Fibroblast of skin of right quadriceps (primary cell): ENCODE data around the gene TTC19.
"Not testable (repeated sequence)": the region's sequence is repeated elsewhere in the genome, so short reads cannot be mapped to it uniquely, and the experiment has no call there.

Experiments
- DNase-seq: peaks from one replicate; pipeline ENCODE4 v3.0.0-alpha.2; 2013

Gene TTC19

GRCh38 chr17:15973016-15973415 is 26.6 kb upstream of the TTC19 start:
- no peak for DNase-seq

- no peak for DNase-seq
Measured at GRCh38 chr17:15973834-15974233, 25.8 kb upstream of the TTC19 start.

GRCh38 chr17:15977894-15978293 is 21.7 kb upstream of the TTC19 start:
- DNase-seq, result no peak

- no peak for DNase-seq
Measured at GRCh38 chr17:15978606-15979005, 21.0 kb upstream of the TTC19 start.

GRCh38 chr17:15979013-15979412 is 20.6 kb upstream of the TTC19 start:
- not testable (repeated sequence) for DNase-seq

- DNase-seq, result no peak
Measured at GRCh38 chr17:15981208-15981607, 18.4 kb upstream of the TTC19 start.

- DNase-seq, result peak; percentile 60
Measured at GRCh38 chr17:15981646-15982580, 17.7 kb upstream of the TTC19 start.

GRCh38 chr17:15996322-15996721 is 3.3 kb upstream of the TTC19 start:
- DNase-seq, result no peak

- no peak for DNase-seq
Measured at GRCh38 chr17:15998031-15998562, 1.5 kb upstream of the TTC19 start.

GRCh38 chr17:15999974-16000827 is 577 bp downstream of the TTC19 start:
- DNase-seq, result peak; percentile 25

GRCh38 chr17:16001226-16001897 is 1.7 kb downstream of the TTC19 start:
- DNase-seq, result no peak

- no peak for DNase-seq
Measured at GRCh38 chr17:16002708-16003260, 3.2 kb downstream of the TTC19 start.

- DNase-seq, result no peak
Measured at GRCh38 chr17:16003841-16004240, 4.2 kb downstream of the TTC19 start.

GRCh38 chr17:16005636-16006035 is 6.0 kb downstream of the TTC19 start:
- no peak for DNase-seq

GRCh38 chr17:16007439-16007838 is 7.8 kb downstream of the TTC19 start:
- no peak for DNase-seq

GRCh38 chr17:16013943-16014407 is 14.4 kb downstream of the TTC19 start:
- peak; percentile 71 for DNase-seq

GRCh38 chr17:16019347-16019746 is 19.7 kb downstream of the TTC19 start:
- no peak for DNase-seq

- DNase-seq, result no peak
Measured at GRCh38 chr17:16023881-16024280, 24.3 kb downstream of the TTC19 start.

GRCh38 chr17:16025202-16025601 is 25.6 kb downstream of the TTC19 start:
- DNase-seq, result no peak

GRCh38 chr17:16026895-16027294 is 27.3 kb downstream of the TTC19 start:
- DNase-seq, result no peak

GRCh38 chr17:16027708-16028584 is 28.3 kb downstream of the TTC19 start:
- peak; percentile 92 for DNase-seq
